Ureter (tissue), 1 donor: Measurements from ENCODE around the gene PON2. TPM values are rescaled to one million over a fixed set of nuclear protein-coding genes. Genes with fewer than 3 reads are reported as not detected.

Experiments
- total RNA-seq: library from RNA; stranded (reverse); gene quantifications from one replicate; pipeline ENCODE4 v1.2.4, GENCODE V29; 2023
- donor health status: DM: yes; HTN: yes; CAD: no.

Gene PON2
- total RNA-seq, 1 donor from 2014 or later: 76.1 TPM

Other genes with a start within 250 kb of the PON2 start
- not detected for gene PON1, start 110.5 kb downstream of the PON2 start, total RNA-seq
- 5.5 TPM for gene PON3, start 38.7 kb downstream of the PON2 start, total RNA-seq
- not detected for gene ASB4, start 50.9 kb upstream of the PON2 start, total RNA-seq
- gene PDK4, start 161.5 kb upstream of the PON2 start, total RNA-seq: 27.8 TPM